ENCODE measurements around the gene TMEM259.

DNA sequence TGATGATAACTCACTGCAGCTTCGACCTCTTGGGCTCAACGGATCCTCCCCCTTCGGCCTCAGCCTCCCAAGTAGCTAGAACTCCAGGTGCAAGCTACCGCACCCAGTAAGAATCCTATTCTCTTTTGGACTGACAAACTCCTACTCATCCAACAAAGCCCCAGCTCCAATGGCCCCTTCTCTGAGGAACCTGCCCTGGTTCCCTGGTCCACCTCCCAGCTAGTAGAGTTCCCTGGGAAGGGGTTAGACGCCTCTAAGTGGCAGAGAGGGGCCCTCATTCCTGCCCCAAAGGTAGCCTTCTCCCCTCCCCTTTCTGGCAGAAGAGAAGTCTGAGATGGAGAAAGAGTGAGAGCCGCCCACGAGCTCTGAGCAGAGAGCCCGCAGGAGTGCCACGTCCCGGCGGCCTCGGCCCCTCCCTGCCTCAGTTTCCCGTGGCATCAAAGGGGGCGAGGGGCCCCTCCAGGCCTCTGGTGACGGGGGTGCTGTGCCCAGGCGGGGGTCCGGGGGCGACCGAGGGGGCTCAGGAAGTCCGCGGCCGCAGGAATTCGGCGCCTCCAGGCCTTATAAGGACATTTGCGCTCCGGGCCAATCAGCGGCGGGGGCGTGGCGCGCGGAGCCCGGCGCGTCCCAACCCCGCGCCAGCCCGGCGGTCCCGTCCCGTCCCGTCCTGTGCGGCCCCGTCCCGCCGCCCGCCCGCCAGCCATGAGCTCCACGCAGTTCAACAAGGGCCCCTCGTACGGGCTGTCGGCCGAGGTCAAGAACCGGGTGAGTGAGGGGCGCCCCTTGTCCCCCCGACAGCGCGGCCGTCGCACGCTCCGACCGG, 5.2 kb upstream of the TMEM259 start, which contains the start of gene CNN2:
- TF ChIP-seq, protein P1, sequence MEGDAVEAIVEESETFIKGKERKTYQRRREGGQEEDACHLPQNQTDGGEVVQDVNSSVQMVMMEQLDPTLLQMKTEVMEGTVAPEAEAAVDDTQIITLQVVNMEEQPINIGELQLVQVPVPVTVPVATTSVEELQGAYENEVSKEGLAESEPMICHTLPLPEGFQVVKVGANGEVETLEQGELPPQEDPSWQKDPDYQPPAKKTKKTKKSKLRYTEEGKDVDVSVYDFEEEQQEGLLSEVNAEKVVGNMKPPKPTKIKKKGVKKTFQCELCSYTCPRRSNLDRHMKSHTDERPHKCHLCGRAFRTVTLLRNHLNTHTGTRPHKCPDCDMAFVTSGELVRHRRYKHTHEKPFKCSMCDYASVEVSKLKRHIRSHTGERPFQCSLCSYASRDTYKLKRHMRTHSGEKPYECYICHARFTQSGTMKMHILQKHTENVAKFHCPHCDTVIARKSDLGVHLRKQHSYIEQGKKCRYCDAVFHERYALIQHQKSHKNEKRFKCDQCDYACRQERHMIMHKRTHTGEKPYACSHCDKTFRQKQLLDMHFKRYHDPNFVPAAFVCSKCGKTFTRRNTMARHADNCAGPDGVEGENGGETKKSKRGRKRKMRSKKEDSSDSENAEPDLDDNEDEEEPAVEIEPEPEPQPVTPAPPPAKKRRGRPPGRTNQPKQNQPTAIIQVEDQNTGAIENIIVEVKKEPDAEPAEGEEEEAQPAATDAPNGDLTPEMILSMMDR (IDR thresholded peaks at IDR 0.05), result no peak
- peak; percentile 70 to 91 (median 74) for TF ChIP-seq POLR2A (IDR thresholded peaks at IDR 0.05)

Measured in body of pancreas (tissue), 4 donors.